Fibroblast of lung (primary cell): ENCODE results near the gene NMNAT2. TPM values are rescaled to one million over a fixed set of nuclear protein-coding genes. Genes with fewer than 3 reads are reported as not detected.
A peak's percentile ranks its signal among the peaks of the same experiment; 100 is the strongest.

ENCODE experiments used
- DNase-seq, 2 donors: peaks; one replicate each; pipeline versions ENCODE4 v3.0.0 to v3.0.0-alpha.2; 2010; ENCODE audit warnings: low read depth in 2 of 2
- H2AFZ ChIP-seq: 2 replicates; pipeline ENCODE4 v1.5.1; 2012; ENCODE audit warnings: low read length, control low read depth, inconsistent platforms
- H3K27ac ChIP-seq: 2 replicates; pipeline ENCODE4 v1.5.1; 2011; ENCODE audit warnings: low read length, control low read depth; ENCODE audit not compliant: insufficient read depth
- H3K27me3 ChIP-seq: 2 replicates; pipeline ENCODE4 v1.5.1; 2011; ENCODE audit warnings: mild to moderate bottlenecking, low read length; ENCODE audit not compliant: control insufficient read depth, insufficient read depth
- H3K36me3 ChIP-seq: 2 replicates; pipeline ENCODE4 v1.5.1; 2011; ENCODE audit warnings: low read length; ENCODE audit not compliant: control insufficient read depth, insufficient read depth
- H3K4me1 ChIP-seq: 2 replicates; pipeline ENCODE4 v1.5.1; 2011; ENCODE audit warnings: low read length; ENCODE audit not compliant: control insufficient read depth, insufficient read depth; ENCODE audit errors: extremely low read depth
- H3K4me2 ChIP-seq: 2 replicates; pipeline ENCODE4 v1.5.1; 2011; ENCODE audit warnings: low read length, control low read depth; ENCODE audit not compliant: insufficient read depth; ENCODE audit errors: extremely low read depth
- H3K4me3 ChIP-seq, 4 experiments: fragments of 200-600 bp in 1 of 4; sonication (generic) in 1 of 4; replicated peaks in 1 of 4; 2 replicates each; pipeline ENCODE4 v1.5.1; 2011 to 2016; ENCODE audit warnings: low read length in 4 of 4, low read depth in 3 of 4, mild to moderate bottlenecking in 3 of 4, control low read depth in 2 of 4, inconsistent platforms in 1 of 4, mixed read lengths in 1 of 4; ENCODE audit not compliant: insufficient read depth in 1 of 4; ENCODE audit errors: control extremely low read depth in 1 of 4
- H3K79me2 ChIP-seq: 2 replicates; pipeline ENCODE4 v1.5.1; 2012; ENCODE audit warnings: mild to moderate bottlenecking, low read length, inconsistent platforms; ENCODE audit not compliant: control insufficient read depth, insufficient read depth
- H3K9ac ChIP-seq: 2 replicates; pipeline ENCODE4 v1.5.1; 2011; ENCODE audit warnings: mild to moderate bottlenecking, low read length, control low read depth; ENCODE audit not compliant: insufficient read depth
- H3K9me3 ChIP-seq: 2 replicates; pipeline ENCODE4 v1.5.1; 2012; ENCODE audit warnings: low read depth, low read length; ENCODE audit not compliant: control insufficient read depth, insufficient read depth
- H4K20me1 ChIP-seq: 2 replicates; pipeline ENCODE4 v1.5.1; 2011; ENCODE audit warnings: low read length; ENCODE audit not compliant: control insufficient read depth, insufficient read depth; ENCODE audit errors: extremely low read depth
- CTCF ChIP-seq, 2 donors: IDR thresholded peaks in 1 of 2; conservative IDR thresholded peaks in 1 of 2; 1 replicate in 1 of 2; 2 replicates in 1 of 2; pipeline ENCODE4 v1.5.1; 2011 to 2012; ENCODE audit warnings: low read length in 2 of 2, control low read depth in 1 of 2, inconsistent platforms in 1 of 2, low read depth in 1 of 2, mild to moderate bottlenecking in 1 of 2
- EZH2 ChIP-seq: IDR thresholded peaks from 2 replicates; pipeline ENCODE4 v1.5.1; 2012; ENCODE audit warnings: low read length, control low read depth, mild to moderate bottlenecking; ENCODE audit errors: missing control alignments
- polyA plus RNA-seq, 2 donors: library from polyadenylated mRNA; depleted of rRNA in 1 of 2; stranded (reverse) in 1 of 2; unstranded in 1 of 2; fragments of >200 nt; gene quantifications; 2 replicates each; pipeline ENCODE4 v1.2.1, GENCODE V29; 2011 to 2012; ENCODE audit warnings: missing spikeins in 1 of 2
- total RNA-seq: library from RNA; depleted of rRNA; stranded (reverse); fragments of >200 nt; gene quantifications from 2 replicates; pipeline ENCODE4 v1.2.1, GENCODE V29; 2014

The NMNAT2 gene
- total and polyA plus RNA-seq, 2 donors (not counting 1 experiment from before 2014, with no cell fraction given), result under 0.01 to 0.61 TPM

GRCh38 chr1:183238071-183238470, 180.1 kb downstream of the NMNAT2 start:
- H3K4me3 ChIP-seq, result no peak overlapping the region
- DNase-seq, result peak; percentile 36 to 79
- H3K36me3 ChIP-seq, result no peaks in the 10 kb centered on the region
- TF ChIP-seq CTCF (conservative IDR thresholded peaks at IDR 0.05 in 1 of 2, IDR thresholded peaks at IDR 0.05 in 1 of 2; ENCODE audit: low read depth in 1 of 2, low read length in 2 of 2), result no peak
- TF ChIP-seq EZH2, result no peak
- H3K4me2 ChIP-seq, result no peak overlapping the region
- H2AFZ ChIP-seq, result no peak overlapping the region
- no peaks in the 10 kb centered on the region for H4K20me1 ChIP-seq
- peaks cover 29% of the 10 kb centered on the region for H3K4me1 ChIP-seq
- peak overlapping the region; percentile 43 for H3K27ac ChIP-seq
- no peaks in the 10 kb centered on the region for H3K79me2 ChIP-seq
- H3K27me3 ChIP-seq, result no peaks in the 10 kb centered on the region
- no peak overlapping the region for H3K9ac ChIP-seq
- no peaks in the 10 kb centered on the region for H3K9me3 ChIP-seq

- no peak overlapping the region for H3K9ac ChIP-seq
- no peaks in the 10 kb centered on the region for H3K79me2 ChIP-seq
- no peak overlapping the region for H3K27ac ChIP-seq
- H3K36me3 ChIP-seq, result no peaks in the 10 kb centered on the region
- H2AFZ ChIP-seq, result no peak overlapping the region
- H3K9me3 ChIP-seq, result no peaks in the 10 kb centered on the region
- H4K20me1 ChIP-seq, result no peaks in the 10 kb centered on the region
- H3K27me3 ChIP-seq, result no peaks in the 10 kb centered on the region
- DNase-seq, result no peak
- TF ChIP-seq CTCF (conservative IDR thresholded peaks at IDR 0.05 in 1 of 2, IDR thresholded peaks at IDR 0.05 in 1 of 2; ENCODE audit: low read depth in 1 of 2, low read length in 2 of 2) (no peak), EZH2 (no peak)
- H3K4me2 ChIP-seq, result no peak overlapping the region
- no peak overlapping the region for H3K4me3 ChIP-seq
- peaks cover 23% of the 10 kb centered on the region for H3K4me1 ChIP-seq
Observed at GRCh38 chr1:183237046-183237445, 181.1 kb downstream of the NMNAT2 start.

GRCh38 chr1:183236158-183236725, 181.9 kb downstream of the NMNAT2 start:
- no peak for TF ChIP-seq EZH2
- TF ChIP-seq CTCF (conservative IDR thresholded peaks at IDR 0.05 in 1 of 2, IDR thresholded peaks at IDR 0.05 in 1 of 2; ENCODE audit: low read depth in 1 of 2, low read length in 2 of 2), result no peak
- Histone ChIP-seq H3K79me2 (no peaks in the 10 kb centered on the region), H4K20me1 (no peaks in the 10 kb centered on the region), H3K4me1 (peaks cover 17% of the 10 kb centered on the region), H3K36me3 (no peaks in the 10 kb centered on the region), H3K27me3 (no peaks in the 10 kb centered on the region), H3K4me3 (no peak overlapping the region), H2AFZ (no peak overlapping the region), H3K9me3 (no peaks in the 10 kb centered on the region), H3K27ac (no peak overlapping the region), H3K4me2 (no peak overlapping the region), H3K9ac (no peak overlapping the region)
- DNase-seq, result no peak
